ENCODE results near the gene PIMREG. TPM values are rescaled to one million over a fixed set of nuclear protein-coding genes. Genes with fewer than 3 reads are reported as not detected.

Gene PIMREG
- total RNA-seq, 1 donor from 2014 or later: 10.4 TPM

- TF ChIP-seq CTCF (IDR thresholded peaks at IDR 0.05; ENCODE audit: insufficient read depth, low read length, poor library complexity, severe bottlenecking): no peak
- no peak for DNase-seq (ENCODE audit: low read depth)
- peaks cover 2% of the 10 kb centered on the region for H3K36me3 ChIP-seq (ENCODE audit: control insufficient read depth, insufficient read depth, low read length)
- no peak overlapping the region for H3K4me3 ChIP-seq (ENCODE audit: low read depth, low read length)
- H3K27me3 ChIP-seq (ENCODE audit: control insufficient read depth, insufficient read depth, low read length): no peaks in the 10 kb centered on the region
Measured at GRCh38 chr17:6449307-6449706, 5.1 kb downstream of the PIMREG start.

- no peak for TF ChIP-seq CTCF (IDR thresholded peaks at IDR 0.05; ENCODE audit: insufficient read depth, low read length, poor library complexity, severe bottlenecking)
- DNase-seq (ENCODE audit: low read depth): no peak
- peaks cover 8% of the 10 kb centered on the region for H3K27me3 ChIP-seq (ENCODE audit: control insufficient read depth, insufficient read depth, low read length)
- H3K36me3 ChIP-seq (ENCODE audit: control insufficient read depth, insufficient read depth, low read length): peaks cover 2% of the 10 kb centered on the region
- no peak overlapping the region for H3K4me3 ChIP-seq (ENCODE audit: low read depth, low read length)
Measured at GRCh38 chr17:6450926-6451832, 6.9 kb downstream of the PIMREG start.

GRCh38 chr17:6452471-6453266 lies 8.4 kb downstream of the PIMREG start:
- DNase-seq (ENCODE audit: low read depth): no peak

GRCh38 chr17:6453279-6454024 lies 9.2 kb downstream of the PIMREG start:
- Histone ChIP-seq H3K36me3 (ENCODE audit: control insufficient read depth, insufficient read depth, low read length) (no peaks in the 10 kb centered on the region), H3K27me3 (ENCODE audit: control insufficient read depth, insufficient read depth, low read length) (peaks cover 8% of the 10 kb centered on the region), H3K4me3 (ENCODE audit: low read depth, low read length) (no peak overlapping the region)
- no peak for TF ChIP-seq CTCF (IDR thresholded peaks at IDR 0.05; ENCODE audit: insufficient read depth, low read length, poor library complexity, severe bottlenecking)
- no peak for DNase-seq (ENCODE audit: low read depth)

More at GRCh38 chr17:6452471-6453266, 8.4 kb downstream of the PIMREG start:
- Histone ChIP-seq H3K4me3 (ENCODE audit: low read depth, low read length) (no peak overlapping the region), H3K36me3 (ENCODE audit: control insufficient read depth, insufficient read depth, low read length) (no peaks in the 10 kb centered on the region), H3K27me3 (ENCODE audit: control insufficient read depth, insufficient read depth, low read length) (peaks cover 8% of the 10 kb centered on the region)
- TF ChIP-seq CTCF (IDR thresholded peaks at IDR 0.05; ENCODE audit: insufficient read depth, low read length, poor library complexity, severe bottlenecking): no peak

- Histone ChIP-seq H3K4me3 (ENCODE audit: low read depth, low read length) (no peak overlapping the region), H3K27me3 (ENCODE audit: control insufficient read depth, insufficient read depth, low read length) (peaks cover 8% of the 10 kb centered on the region), H3K36me3 (ENCODE audit: control insufficient read depth, insufficient read depth, low read length) (no peaks in the 10 kb centered on the region)
- DNase-seq (ENCODE audit: low read depth): no peak
- TF ChIP-seq CTCF (IDR thresholded peaks at IDR 0.05; ENCODE audit: insufficient read depth, low read length, poor library complexity, severe bottlenecking): no peak
Measured at GRCh38 chr17:6454495-6455320, 10.5 kb downstream of the PIMREG start.
